Measurements from ENCODE around the gene DAG1.
A peak's percentile ranks its signal among the peaks of the same experiment; 100 is the strongest.

DAG1 gene

DNA sequence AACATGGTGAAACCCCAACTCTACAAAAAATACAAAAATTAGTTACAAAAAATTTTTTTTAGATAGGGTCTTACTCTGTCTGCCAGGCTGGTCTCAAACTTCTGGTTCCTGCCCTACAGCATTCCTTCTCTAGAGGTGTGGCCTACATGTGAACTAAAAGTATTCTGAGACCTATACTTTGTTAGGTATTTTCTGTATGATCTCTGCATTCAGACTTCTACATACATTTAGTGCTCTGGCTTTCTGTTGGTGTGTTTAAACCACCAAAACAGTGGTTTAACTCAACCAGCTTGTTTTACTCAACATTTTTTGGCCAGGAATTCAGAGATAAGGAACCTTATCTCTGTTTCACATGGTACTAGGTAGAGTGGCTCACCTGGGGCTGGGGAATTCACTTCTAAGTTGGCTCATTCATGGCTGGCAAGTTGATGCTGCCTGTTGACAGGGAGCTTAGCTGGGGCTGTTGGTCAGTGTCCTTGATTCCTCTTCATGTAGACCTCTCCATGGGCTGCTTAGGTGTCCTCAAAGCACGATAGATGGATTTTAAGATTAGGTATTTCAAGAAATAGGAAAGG lies 42.8 kb downstream of the DAG1 start:
- DNase-seq (ENCODE audit: low read depth in 1 of 2, low spot score in 1 of 2), result no peak

DNA sequence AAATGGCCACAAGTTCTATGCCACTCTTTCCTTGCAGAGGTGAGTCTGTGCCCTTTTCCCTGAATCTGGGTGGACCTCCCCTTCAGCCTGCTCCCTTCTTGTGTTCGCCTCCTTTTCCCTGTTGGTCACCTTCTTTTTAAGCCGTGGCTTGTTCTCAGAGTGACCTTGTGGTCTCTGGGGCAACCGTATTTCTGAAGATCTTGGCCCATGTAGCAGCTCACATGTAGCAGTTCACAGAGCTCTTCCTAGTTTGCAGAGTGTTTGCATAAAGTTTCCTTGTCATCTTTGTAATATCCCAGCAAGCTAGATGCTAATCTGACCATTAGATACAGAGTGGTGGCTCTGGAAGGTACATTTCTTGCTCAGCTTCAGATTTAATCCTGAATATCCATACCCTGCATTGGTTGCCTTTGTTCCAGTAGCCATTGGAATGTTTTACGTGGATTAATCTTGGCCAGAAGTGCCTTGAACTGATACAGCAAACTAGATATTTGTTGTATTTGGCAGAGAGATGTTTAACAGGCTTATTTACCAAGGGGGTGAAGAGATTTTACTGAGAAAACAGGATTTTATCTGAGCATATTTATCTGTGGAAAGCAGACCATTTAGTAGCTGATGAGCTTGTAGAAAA lies 43.5 kb downstream of the DAG1 start:
- DNase-seq (ENCODE audit: low read depth in 1 of 2, low spot score in 1 of 2), result no peak

DNA sequence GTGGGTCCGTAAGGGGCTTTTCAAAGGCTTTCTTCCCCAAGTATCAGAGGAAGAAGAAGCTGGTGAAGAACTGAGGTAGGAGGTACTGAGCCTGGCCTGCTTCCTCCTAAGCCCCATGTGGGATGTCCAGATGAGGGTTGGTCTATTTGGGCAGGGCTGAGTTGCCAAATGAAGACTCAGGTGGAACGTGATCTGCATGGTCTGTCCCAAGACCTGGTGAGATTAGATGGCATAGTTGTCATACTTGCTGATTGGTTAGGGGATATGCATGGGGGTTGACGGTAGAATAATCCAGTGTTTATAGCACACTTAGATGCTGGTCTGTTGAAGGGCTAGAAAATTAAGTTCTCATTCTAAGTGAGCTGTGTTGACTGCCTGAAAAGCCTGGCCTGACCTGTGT lies 47.9 kb downstream of the DAG1 start:
- DNase-seq (ENCODE audit: low read depth in 1 of 2, low spot score in 1 of 2), result no peak

DNA sequence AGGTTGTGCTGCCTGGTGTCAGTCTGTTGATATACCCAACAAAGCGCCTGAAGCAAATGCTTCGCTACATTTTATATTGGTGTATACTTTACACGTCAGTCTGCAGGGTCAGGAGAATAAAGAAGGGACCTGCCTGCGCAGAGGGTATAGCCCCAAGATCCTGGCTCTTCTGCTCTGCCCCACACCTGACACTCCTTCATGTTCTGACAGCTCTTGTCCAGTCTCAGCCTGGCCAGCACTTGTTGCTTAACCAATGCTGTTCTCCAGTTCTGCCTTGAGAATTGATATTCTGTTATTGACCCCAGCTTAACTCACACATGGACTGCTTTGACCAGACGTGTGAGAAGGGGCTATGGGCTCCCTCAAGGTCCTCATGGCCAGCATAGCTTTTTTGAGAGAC lies 48.4 kb downstream of the DAG1 start:
- DNase-seq (ENCODE audit: low read depth in 1 of 2, low spot score in 1 of 2), result no peak

DNA sequence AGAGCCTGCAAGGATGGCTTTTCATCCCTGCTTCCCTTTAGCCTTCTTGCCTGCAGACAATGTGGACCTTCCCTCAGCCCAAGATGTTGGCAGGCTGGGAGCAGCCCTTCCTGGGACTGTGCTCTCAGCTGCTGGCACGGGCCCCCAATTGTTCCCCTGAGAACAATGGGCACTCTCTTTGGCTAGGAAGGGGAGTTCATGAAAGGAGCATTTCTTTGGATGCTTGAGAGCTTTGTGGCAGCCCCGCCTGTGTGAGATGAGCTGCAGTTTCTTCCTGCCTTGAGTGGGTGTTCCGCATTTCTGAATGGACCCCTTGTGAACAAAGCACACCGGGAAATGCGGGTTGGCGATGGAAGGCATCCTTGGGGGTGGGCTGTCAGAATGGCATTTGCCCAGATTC lies 49.2 kb downstream of the DAG1 start:
- no peak for DNase-seq (ENCODE audit: low read depth in 1 of 2, low spot score in 1 of 2)

DNA sequence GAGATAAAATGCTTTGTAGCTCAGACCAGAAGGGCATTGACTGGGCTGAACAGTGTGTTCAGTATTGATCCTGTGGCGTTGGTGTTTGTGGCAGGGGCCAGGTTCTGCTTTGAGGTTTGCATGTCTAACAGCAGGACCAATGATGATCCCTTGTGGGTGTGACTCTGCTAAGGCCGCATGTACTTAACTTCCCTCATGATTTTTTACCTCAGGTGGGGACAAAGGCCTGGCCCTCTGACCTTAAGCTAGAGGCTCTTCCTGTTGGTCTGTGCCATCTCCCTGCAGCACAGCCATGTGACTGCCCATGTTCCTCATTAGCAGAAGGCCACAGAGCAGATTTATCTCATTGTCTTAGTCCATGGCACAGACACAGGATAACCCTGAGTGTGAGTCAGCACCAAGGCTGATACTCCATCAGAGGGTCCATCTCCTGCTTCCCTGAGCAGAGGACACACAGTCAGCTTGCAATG lies 49.9 kb downstream of the DAG1 start:
- DNase-seq (ENCODE audit: low read depth in 1 of 2, low spot score in 1 of 2), result no peak

DNA sequence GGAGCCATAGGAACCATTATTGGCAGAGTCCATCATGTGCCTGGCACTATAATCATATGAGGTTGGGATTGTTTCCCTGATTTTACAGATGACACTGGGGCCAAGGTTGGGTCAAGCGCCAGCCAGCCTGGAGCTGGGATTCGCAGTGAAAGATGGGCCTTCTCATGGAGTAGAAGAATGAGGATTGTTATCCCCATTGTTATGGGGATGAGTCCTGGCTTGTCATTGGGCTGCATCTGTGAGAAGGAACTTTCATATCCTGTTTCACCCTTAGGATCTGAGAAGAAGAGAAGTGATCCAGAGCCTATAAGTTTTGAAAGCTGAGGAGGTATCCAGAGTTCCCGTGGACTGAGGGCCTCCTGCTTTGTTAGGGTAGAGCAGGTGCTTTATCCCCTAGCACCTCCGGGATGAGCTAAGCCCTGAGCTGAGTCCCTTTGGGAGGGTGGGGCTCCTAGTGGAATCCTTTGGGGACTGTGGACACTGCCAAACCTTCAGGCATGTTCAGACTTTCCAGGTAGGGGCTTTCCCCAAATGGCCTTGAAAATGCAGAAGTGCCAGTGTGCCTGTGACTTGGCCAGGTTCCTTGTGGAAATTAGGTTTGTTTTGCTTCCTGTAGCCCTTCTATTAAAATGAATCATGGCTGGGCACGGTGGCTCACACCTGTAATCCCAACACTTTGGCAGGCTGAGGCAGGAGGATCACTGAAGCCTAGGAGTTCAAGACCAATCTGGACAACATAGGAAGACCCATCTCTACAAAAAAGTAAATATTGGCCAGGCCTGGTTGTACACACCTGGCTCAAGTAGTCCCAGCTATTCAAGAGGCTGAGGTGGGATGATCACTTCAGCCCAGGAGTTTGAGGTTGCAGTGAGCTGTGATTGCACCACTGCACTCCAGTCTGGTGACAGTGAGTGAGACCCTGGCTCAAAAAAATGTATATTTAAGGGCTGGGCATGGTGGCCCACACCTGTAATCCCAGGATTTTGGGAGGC lies 54.0 kb downstream of the DAG1 start:
- DNase-seq (ENCODE audit: low read depth in 1 of 2, low spot score in 1 of 2), result no peak

DNA sequence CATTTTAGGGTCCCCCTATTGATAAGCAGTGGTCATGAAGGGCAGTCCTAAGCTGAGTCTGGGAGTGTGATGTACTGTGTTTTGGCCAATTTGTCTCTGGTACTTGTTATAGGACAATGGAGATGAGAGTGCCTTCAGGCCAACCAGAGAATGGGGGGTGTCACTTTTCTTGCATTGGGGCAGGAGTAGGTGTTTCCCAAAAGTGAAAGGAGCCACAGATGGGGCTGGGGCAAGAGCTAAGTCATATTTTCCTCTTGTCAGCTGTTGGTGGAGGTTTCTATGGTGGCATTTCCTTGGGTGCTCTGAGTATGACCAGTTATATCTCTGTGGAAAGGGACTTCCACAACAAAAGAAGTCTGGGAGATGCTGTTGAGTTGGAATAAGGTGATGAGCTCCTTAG lies 59.5 kb downstream of the DAG1 start:
- DNase-seq (ENCODE audit: low read depth in 1 of 2, low spot score in 1 of 2), result peak in 1 of 2 donors; percentile 14

DNA sequence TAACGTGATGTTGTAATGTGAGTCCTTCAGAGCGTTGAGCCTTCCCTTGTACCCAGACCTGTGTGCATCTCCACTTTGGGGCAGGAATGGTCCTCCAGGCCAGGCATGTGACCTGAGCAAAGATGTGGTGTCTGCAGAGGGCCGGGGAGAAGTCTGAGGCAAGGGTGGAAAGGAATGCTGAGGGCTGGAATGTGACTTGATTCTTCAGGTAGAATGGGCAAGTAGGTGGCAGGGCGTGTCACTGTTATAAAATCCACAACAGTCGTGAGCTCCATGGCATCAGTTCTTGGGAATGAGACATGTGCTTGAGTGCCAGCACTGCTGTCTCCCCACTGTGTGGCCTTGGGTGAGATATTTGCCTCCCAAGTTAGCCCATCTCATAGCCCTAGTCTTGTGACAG lies 60.2 kb downstream of the DAG1 start:
- DNase-seq (ENCODE audit: low read depth in 1 of 2, low spot score in 1 of 2), result no peak

DNA sequence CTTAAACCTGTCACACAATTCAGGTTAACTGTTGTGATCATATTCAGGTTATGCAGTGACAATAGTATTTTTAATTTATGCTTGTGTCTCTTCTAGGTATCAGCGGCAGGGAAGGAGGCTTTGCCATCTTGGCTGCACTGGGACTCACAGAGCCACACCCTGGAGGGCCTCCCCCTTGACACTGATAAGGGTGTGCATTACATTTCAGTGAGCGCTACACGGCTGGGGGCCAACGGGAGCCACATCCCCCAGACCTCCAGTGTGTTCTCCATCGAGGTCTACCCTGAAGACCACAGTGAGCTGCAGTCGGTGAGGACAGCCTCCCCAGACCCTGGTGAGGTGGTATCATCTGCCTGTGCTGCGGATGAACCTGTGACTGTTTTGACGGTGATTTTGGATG lies 60.6 kb downstream of the DAG1 start:
- no peak for DNase-seq (ENCODE audit: low read depth in 1 of 2, low spot score in 1 of 2)

DNA sequence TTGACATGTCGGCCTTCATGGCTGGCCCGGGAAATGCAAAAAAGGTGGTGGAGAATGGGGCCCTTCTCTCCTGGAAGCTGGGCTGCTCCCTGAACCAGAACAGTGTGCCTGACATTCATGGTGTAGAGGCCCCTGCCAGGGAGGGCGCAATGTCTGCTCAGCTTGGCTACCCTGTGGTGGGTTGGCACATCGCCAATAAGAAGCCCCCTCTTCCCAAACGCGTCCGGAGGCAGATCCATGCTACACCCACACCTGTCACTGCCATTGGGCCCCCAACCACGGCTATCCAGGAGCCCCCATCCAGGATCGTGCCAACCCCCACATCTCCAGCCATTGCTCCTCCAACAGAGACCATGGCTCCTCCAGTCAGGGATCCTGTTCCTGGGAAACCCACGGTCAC lies 61.2 kb downstream of the DAG1 start:
- DNase-seq (ENCODE audit: low read depth in 1 of 2, low spot score in 1 of 2), result no peak

DNA sequence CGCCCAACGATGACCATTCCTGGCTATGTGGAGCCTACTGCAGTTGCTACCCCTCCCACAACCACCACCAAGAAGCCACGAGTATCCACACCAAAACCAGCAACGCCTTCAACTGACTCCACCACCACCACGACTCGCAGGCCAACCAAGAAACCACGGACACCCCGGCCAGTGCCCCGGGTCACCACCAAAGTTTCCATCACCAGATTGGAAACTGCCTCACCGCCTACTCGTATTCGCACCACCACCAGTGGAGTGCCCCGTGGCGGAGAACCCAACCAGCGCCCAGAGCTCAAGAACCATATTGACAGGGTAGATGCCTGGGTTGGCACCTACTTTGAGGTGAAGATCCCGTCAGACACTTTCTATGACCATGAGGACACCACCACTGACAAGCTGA lies 61.6 kb downstream of the DAG1 start:
- no peak for DNase-seq (ENCODE audit: low read depth in 1 of 2, low spot score in 1 of 2)

DNA sequence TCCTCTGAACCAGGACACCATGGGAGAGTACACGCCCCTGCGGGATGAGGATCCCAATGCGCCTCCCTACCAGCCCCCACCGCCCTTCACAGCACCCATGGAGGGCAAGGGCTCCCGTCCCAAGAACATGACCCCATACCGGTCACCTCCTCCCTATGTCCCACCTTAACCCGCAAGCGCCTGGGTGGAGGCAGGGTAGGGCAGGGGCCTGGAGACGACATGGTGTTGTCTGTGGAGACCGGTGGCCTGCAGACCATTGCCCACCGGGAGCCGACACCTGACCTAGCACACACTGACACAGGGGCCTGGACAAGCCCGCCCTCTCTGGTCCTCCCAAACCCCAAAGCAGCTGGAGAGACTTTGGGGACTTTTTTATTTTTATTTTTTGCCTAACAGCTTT lies 63.0 kb downstream of the DAG1 start:
- no peak for DNase-seq (ENCODE audit: low read depth in 1 of 2, low spot score in 1 of 2)

DNA sequence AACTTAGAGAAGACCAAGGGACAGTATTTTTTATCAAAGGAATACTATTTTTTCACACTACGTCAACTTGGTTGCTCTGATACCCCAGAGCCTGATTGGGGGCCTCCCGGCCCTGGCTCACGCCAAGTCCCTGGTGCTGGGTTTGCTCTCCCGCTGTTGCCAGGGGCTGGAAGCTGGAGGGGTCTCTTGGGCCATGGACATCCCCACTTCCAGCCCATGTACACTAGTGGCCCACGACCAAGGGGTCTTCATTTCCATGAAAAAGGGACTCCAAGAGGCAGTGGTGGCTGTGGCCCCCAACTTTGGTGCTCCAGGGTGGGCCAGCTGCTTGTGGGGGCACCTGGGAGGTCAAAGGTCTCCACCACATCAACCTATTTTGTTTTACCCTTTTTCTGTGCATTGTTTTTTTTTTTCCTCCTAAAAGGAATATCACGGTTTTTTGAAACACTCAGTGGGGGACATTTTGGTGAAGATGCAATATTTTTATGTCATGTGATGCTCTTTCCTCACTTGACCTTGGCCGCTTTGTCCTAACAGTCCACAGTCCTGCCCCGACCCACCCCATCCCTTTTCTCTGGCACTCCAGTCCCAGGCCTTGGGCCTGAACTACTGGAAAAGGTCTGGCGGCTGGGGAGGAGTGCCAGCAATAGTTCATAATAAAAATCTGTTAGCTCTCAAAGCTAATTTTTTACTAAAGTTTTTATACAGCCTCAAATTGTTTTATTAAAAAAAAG lies 63.9 kb downstream of the DAG1 start:
- no peak for DNase-seq (ENCODE audit: low read depth in 1 of 2, low spot score in 1 of 2)

DNA sequence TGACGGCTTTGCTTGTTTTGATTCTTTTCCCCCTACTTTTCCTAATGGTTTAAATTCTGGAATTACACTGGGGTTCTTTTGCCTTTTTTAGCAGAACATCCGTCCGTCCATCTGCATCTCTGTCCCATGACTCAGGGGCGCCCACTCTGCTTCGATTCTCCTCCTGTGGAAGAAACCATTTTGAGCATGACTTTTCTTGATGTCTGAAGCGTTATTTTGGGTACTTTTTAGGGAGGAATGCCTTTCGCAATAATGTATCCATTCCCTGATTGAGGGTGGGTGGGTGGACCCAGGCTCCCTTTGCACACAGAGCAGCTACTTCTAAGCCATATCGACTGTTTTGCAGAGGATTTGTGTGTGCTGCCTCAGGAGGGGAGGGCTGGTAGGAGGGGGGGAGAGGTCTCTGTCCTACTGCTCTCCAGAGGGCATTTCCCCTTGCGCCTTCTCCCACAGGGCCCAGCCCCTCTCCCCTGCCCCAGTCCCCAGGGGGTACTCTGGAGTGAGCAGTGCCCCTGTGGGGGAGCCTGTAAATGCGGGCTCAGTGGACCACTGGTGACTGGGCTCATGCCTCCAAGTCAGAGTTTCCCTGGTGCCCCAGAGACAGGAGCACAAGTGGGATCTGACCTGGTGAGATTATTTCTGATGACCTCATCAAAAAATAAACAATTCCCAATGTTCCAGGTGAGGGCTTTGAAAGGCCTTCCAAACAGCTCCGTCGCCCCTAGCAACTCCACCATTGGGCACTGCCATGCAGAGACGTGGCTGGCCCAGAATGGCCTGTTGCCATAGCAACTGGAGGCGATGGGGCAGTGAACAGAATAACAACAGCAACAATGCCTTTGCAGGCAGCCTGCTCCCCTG lies 64.7 kb downstream of the DAG1 start:
- no peak for DNase-seq (ENCODE audit: low read depth in 1 of 2, low spot score in 1 of 2)

DNA sequence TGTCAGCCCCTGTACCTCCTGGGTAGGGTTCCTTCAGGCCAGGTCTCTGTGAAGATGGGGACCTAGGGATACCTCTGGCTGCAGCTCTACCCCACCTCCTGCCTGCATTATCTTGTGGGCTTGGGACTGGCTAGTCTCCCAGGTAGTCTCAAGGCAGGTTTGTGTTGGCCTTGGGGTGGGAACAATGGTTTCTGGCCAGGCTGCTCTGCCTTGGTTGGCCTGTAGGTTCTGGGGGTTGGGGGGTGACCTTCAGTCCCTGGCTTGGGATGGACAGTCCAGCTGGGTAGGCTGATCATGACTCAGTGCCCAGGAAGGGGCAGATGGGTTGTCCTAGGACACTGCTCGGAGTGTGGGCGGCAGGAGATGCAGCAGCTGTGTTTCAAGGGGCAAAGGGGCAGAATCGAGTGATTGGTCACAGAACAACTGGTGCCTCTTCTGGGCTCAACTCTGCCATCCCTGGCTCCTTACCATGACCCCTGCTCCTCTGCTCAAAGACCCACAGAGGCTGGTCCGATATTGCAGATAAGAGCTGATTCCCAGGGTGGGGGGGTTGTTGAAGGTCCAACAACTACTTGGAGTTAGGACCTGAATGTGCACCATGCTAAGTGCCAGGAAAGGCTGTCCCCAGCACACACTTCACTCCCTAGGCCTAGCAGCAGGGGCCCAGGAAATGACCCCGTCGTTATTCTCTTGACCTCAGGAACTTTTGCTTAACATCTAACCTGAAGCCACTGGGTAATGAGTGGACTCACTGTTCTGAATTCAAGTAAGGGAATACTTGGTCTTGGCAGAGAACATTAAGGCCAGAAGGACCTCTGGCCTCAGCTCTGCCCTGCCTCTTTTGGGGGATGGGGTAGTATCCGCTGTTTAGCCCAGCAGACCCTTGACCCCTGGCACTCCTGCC lies 66.2 kb downstream of the DAG1 start:
- no peak for DNase-seq (ENCODE audit: low read depth in 1 of 2, low spot score in 1 of 2)

DNA sequence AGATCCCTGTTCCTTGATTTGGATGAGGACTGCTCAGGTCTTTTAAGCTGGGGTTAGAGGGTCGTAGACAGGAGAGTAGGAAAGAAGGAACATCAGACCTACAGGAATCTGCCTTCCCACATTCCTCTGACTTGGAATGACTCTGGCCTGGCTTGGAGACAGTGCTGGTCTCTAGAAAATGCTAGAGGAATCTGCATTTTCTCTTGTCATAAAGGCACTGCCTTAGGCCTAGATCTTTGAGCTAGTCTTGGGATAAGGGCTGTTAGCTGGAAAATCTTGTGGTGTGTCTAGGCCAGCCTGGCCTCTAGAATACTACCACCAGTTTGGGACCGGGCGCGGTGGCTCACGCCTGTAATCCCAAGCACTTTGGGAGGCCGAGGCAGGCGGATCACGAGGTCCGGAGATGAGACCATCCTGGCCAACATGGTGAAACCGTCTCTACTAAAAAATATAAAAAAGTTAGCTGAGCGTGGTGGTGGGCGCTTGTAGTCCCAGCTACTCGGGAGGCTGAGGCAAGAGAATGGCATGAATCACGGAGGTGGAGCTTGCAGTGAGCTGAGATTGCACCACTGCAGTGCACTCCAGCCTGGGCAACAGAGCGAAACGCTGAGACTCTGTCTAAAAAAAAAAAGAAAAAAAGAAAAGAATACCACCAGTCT lies 66.9 kb downstream of the DAG1 start:
- no peak for DNase-seq (ENCODE audit: low read depth in 1 of 2, low spot score in 1 of 2)

DNA sequence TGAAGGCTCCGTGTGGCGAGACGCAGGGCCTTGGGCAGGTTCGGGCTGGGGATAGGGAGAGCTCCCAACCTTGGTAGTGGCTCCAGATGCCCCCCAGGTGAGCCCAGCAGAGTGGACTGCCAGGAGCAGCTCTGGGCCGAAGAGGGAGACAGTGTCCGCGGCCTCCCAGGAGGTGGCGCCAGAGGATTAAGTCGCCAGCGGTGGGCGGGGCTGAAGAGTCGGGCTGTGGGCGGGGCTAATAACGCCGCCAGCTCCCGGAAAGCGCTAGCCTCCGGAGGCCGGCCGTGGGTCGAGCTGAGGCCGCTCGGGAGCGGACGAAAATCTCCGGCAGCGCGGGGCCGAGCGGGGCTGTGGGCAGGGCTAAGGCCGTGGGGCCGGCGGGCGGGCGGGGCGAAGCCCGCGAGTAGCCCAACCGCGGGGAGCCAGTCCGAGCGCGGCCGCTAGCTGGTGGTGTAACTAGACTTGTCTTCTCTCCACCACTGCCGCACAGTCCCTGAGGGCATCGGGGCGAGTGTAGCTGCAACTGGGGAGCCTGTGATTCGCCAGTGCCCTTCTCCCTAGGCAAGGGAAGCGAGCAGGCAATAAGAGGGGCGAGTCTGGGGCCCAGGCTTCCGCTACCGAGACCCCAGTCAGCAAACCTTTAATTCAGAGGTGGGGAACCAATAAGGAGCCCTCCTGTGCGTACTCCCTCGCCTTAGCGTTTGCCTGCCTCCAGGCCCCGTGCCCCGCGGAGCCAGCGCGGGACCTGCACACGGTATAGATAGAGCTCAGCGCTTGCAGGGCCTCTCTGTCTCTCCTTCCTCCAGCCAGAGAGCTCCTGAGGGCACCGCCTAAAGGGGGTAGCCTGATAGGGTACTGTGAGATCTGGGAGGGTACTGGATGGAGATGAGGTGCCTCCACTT lies 69.8 kb downstream of the DAG1 start:
- DNase-seq (ENCODE audit: low read depth in 1 of 2, low spot score in 1 of 2), result peak; percentile 89 to 95

All from activated CD4-positive, alpha-beta T cell treated with anti-CD3 and anti-CD28 coated beads, Interleukin-2, amount 50 U/mL, for 24 hours (primary cell).